NCI-H460 (cell line): ENCODE measurements around the gene PCDH11X. TPM values are rescaled to one million over a fixed set of nuclear protein-coding genes. Genes with fewer than 3 reads are reported as not detected.
"Not testable (repeated sequence)": the region's sequence is repeated elsewhere in the genome, so short reads cannot be mapped to it uniquely, and the experiment has no call there.

Experiments used
- DNase-seq: peaks from one replicate; pipeline ENCODE4 v3.0.0-alpha.2; 2016; ENCODE audit warnings: low read depth; ENCODE audit errors: extremely low read depth
- polyA plus RNA-seq: library from polyadenylated mRNA; depleted of rRNA; stranded (reverse); fragments of >200 nt; gene quantifications from 2 replicates; pipeline ENCODE4 v1.2.3, GENCODE V29; 2014; cell fraction: nucleus; rRNA removed
- small RNA-seq, 2 experiments: library from RNA; depleted of rRNA; stranded (forward); fragments of <200 nt; gene quantifications; one replicate each; pipeline ENCODE3, GENCODE V24; 2014
- total RNA-seq: library from RNA; depleted of rRNA; stranded (reverse); fragments of >200 nt; shearing (Covaris generic); gene quantifications from 2 replicates; pipeline ENCODE4 v1.2.3, GENCODE V29; 2014; rRNA removed

Gene PCDH11X
- 7.6 and 8.3 TPM in 2 replicates for total RNA-seq
- 1.1 and 3.1 TPM in 2 replicates for polyA plus RNA-seq

DNA sequence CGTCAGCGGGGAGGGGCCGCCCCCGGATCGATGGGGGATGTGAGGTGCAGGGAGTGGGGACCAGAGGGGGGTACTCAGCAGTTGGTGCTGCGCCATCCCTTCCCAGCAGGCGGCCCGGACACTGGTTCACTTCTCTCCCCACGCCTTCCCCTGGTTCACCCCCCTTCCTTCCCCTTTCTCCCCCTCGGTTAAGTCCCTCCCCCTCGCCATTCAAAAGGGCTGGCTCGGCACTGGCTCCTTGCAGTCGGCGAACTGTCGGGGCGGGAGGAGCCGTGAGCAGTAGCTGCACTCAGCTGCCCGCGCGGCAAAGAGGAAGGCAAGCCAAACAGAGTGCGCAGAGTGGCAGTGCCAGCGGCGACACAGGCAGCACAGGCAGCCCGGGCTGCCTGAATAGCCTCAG is at the start of gene PCDH11X:
PCDH11X (plus strand) TSS at position 241 of the 400 bp plus-strand sequence. CDS start 56,130 bp downstream, outside the sequence.
- DNase-seq, result peak; percentile 65

- DNase-seq, result not testable (repeated sequence)
Measured at GRCh38 chrX:91747446-91747845, 31.7 kb upstream of the PCDH11X start.

DNA sequence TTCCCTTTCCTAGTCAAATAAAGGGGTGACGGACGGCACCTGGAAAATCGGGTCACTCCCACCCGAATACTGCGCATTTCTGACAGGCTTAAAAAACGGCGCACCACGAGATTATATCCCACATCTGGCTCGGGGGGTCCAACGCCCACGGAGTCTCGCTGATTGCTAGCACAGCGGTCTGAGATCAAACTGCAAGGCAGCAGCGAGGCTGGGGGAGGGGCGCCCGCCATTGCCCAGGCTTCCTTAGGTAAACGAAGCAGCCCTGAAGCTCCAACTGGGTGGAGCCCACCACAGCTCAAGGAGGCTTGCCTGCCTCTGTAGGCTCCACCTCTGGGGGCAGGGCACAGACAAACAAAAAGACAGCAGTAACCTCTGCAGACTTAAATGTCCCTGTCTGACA is 26.2 kb upstream of the PCDH11X start:
- not testable (repeated sequence) for DNase-seq

GRCh38 chrX:91770619-91771488 is 8.3 kb upstream of the PCDH11X start:
- DNase-seq, result peak; percentile 3

DNA sequence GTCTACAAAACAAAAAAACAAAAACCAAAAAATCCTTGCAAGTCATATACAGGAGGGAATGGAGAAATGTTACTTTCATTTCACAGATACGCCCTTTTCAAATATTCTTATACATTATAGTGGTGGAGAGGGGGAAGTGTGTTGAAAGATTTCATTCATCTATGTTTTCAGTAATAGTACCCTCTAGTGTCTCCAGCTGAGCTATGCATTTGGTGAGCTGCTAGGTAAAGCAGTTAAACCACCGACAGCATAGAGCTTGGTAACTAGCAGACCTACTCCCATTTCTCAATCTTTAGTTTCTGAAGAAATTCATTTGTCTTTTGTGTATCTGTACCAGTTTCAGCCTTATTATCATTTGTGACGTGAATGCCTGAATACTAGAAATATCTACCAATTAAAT is 5.2 kb upstream of the PCDH11X start:
- DNase-seq, result not testable (repeated sequence)

GRCh38 chrX:91780008-91780407 is 833 bp downstream of the PCDH11X start:
- DNase-seq, result not testable (repeated sequence)

GRCh38 chrX:91780698-91781097 is 1.5 kb downstream of the PCDH11X start:
- not testable (repeated sequence) for DNase-seq

DNA sequence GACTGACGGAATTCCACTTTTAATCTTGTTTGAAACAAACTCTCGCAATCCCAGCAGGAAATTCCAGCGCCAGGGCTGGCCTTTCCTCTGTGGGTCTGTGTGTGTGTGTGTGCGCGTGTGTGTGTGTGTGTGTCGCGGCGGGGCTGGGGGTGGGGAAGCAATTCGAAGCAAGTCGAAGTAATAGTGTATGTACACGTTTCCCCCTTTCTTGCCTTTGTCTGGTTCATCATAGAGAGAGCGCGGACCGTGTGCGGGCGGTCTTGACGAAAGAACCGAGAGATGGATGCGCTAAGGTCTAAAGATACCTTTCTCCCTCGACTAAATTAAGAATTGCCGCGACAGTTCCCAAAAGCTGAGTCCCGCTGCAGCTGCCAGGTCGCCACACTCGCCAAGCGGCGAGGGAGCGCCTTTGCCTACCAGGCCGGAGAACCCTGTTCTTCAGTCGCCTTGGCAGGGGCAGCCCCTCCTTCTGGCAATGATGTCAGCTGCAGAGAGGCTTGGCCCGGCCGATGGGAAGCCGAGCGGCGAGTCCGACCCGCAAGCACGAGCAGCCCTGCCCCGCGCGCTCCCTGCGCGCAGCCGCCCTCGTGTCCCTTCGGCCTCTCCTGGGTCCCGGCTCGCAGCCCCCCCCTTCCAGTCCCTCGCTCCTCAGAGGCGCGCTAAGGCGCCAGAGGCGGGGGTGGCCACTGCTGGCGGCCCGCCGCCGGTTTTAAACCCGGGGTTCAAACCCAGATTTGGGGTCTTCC is 2.6 kb downstream of the PCDH11X start:
- DNase-seq, result not testable (repeated sequence)

DNA sequence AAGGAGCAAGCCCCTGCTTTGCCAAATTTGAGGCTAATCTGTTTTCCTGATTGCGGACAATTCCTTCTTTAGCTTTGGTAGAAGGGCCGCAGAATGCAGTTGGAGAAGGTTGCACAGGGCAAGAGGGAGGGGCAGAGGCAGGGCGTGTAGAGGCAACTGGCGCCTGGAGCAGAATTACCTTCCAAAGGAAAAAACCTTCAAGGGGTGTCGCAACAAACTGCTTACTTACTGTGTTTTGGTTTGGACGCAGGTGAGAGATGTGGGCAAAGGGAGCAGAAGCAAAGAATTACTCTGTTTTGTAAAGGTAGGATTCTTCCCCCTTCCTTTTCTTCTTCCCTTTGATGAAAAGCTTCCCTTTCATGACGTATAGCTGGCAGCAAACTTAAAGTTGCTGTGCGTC is 3.6 kb downstream of the PCDH11X start:
- DNase-seq, result not testable (repeated sequence)

- not testable (repeated sequence) for DNase-seq
Measured at GRCh38 chrX:91817537-91817936, 38.4 kb downstream of the PCDH11X start.

GRCh38 chrX:91825321-91825720 is 46.1 kb downstream of the PCDH11X start:
- not testable (repeated sequence) for DNase-seq

Small RNA genes within 50 kb of the gene (small RNA-seq; reads per million reads assigned to genes)
- 0 to 0.23 reads per million in 2 experiments for gene RNU2-26P
